ENCODE results near the gene BAIAP2L2. TPM values are rescaled to one million over a fixed set of nuclear protein-coding genes. Genes with fewer than 3 reads are reported as not detected.

Gene BAIAP2L2
- total and polyA plus RNA-seq, 2 of the 4 experiments (the other 2 are of a cell fraction): 0.18 to 0.46 TPM

- POLR2A ChIA-PET (ENCODE audit: unreplicated experiment): no interaction called here
- Histone ChIP-seq H4K91ac (ENCODE audit: insufficient read depth, low read depth, low read length) (no peak overlapping the region), H3K9me3 (ENCODE audit: control insufficient read depth, insufficient read depth, low read length) (no peaks in the 10 kb centered on the region), H3K4me3 (ENCODE audit: insufficient read depth, low read depth, low read length) (no peak overlapping the region), H3K18ac (ENCODE audit: low read depth, low read length) (no peak overlapping the region), H3K36me3 (ENCODE audit: control insufficient read depth, insufficient read depth, low read length) (no peaks in the 10 kb centered on the region), H2AFZ (replicated peaks; ENCODE audit: low read length, poor library complexity) (no peak overlapping the region), H3K4ac (ENCODE audit: low read depth, low read length) (no peak overlapping the region), H3K9ac (ENCODE audit: low read depth, low read length) (no peak overlapping the region), H4K5ac (ENCODE audit: low read depth, low read length) (no peak overlapping the region), H4K20me1 (ENCODE audit: insufficient read depth, low read length) (no peaks in the 10 kb centered on the region), H3K27me3 (ENCODE audit: control insufficient read depth, insufficient read depth, low read length) (no peaks in the 10 kb centered on the region), H2BK15ac (ENCODE audit: low read depth, low read length) (no peak overlapping the region), H3K14ac (replicated peaks; ENCODE audit: low read depth, low read length) (no peak overlapping the region), H3K9me1 (ENCODE audit: insufficient read depth, low read length) (peaks cover 2% of the 10 kb centered on the region; the same call in 1 of the 2 replicates), H2AK5ac (ENCODE audit: low read depth, low read length) (no peak overlapping the region), H2BK120ac (ENCODE audit: low read depth, low read length) (no peak overlapping the region), H3K4me1 (ENCODE audit: control insufficient read depth, insufficient read depth, low read length) (peaks cover 2% of the 10 kb centered on the region), H3K4me2 (ENCODE audit: low read depth, low read length) (no peak overlapping the region), H2AK9ac (replicated peaks; ENCODE audit: low read depth, low read length, poor library complexity) (no peak overlapping the region), H2BK20ac (ENCODE audit: low read depth, low read length) (no peak overlapping the region), H4K8ac (ENCODE audit: low read depth in 2 of 2, low read length in 2 of 2) (no peak overlapping the region), H2BK5ac (ENCODE audit: low read depth, low read length, poor library complexity, severe bottlenecking) (no peak overlapping the region), H3K23ac (ENCODE audit: low read depth, low read length) (no peak overlapping the region), H3K27ac (ENCODE audit: insufficient read depth, low read length) (no peak overlapping the region), H3K56ac (ENCODE audit: extremely low read depth, insufficient read depth, low read length) (no peak overlapping the region), H3K79me1 (ENCODE audit: low read depth in 1 of 2, low read length in 2 of 2) (no peaks in the 10 kb centered on the region)
- TF ChIP-seq, protein P1, sequence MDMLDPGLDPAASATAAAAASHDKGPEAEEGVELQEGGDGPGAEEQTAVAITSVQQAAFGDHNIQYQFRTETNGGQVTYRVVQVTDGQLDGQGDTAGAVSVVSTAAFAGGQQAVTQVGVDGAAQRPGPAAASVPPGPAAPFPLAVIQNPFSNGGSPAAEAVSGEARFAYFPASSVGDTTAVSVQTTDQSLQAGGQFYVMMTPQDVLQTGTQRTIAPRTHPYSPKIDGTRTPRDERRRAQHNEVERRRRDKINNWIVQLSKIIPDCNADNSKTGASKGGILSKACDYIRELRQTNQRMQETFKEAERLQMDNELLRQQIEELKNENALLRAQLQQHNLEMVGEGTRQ (IDR thresholded peaks at IDR 0.05; ENCODE audit: low read depth, low read length): no peak
- TF ChIP-seq RAD21 (IDR thresholded peaks at IDR 0.05; ENCODE audit: low read length): no peak
- TF ChIP-seq RFX5 (IDR thresholded peaks at IDR 0.05; ENCODE audit: low read depth, low read length): no peak
- no peak for TF ChIP-seq FOS (IDR thresholded peaks at IDR 0.05; ENCODE audit: low read depth, low read length)
- in situ Hi-C loops (cut with MboI; ENCODE audit: low sequenced_read_pairs): no loop called here
- WGBS, 2 experiments (ENCODE audit: extremely low coverage in 2 of 2, insufficient read length in 1 of 2): no CpG with 5 or more reads among the region's 4 CpGs
- dilution Hi-C loops (cut with HindIII; ENCODE audit: low sequenced_read_pairs, unreplicated experiment): no loop called here
- no peak for ATAC-seq (ENCODE audit: low read depth)
- CTCF ChIA-PET: no interaction called here
- BruUV-seq (replicated peaks): no TSS peak
- intact Hi-C loops (cut with micrococcal nuclease): no loop called here
- DNase-seq: no peak
These were observed 22.8 kb upstream of the BAIAP2L2 start for GRCh38 chr22:38133331-38133730.

Data from IMR-90 (cell line).